Endothelial cell of umbilical vein (primary cell): ENCODE data around the gene F5. TPM values are rescaled to one million over a fixed set of nuclear protein-coding genes. Genes with fewer than 3 reads are reported as not detected.

Experiments
- BruUV-seq: library from RNA; stranded (reverse); fragments of 400-500 nt; replicated peaks from 2 replicates; lab custom pipeline; 2021; lab: Mats Ljungman, UMichigan
- CTCF ChIA-PET: fragments of 300-600, 350-600 bp; sonication (Branson Sonifier 250); formaldehyde crosslinking; loops from one replicate; lab custom pipeline; 2021; ENCODE audit warnings: antibody characterized with exemption, inconsistent platforms; lab: Charles Lee
- POLR2A ChIA-PET: fragments of 300-600, 350-600 bp; sonication (Branson Sonifier 250); formaldehyde crosslinking; loops from one replicate; lab custom pipeline; 2021; ENCODE audit warnings: antibody characterized with exemption, inconsistent platforms; lab: Charles Lee
- DNase-seq: peaks from one replicate; pipeline ENCODE4 v3.0.0-alpha.2; 2011; ENCODE audit warnings: low read depth, low spot score
- FAIRE-seq: peaks from 2 replicates; lab custom pipeline; 2011; peaks lifted over from hg19 to GRCh38; lab: Jason Lieb, UNC
- H2AFZ ChIP-seq: 2 replicates; pipeline ENCODE4 v1.6.0; 2012; ENCODE audit warnings: low read depth, low read length, control low read depth, inconsistent platforms
- H3K27ac ChIP-seq: 2 replicates; pipeline ENCODE4 v1.5.1; 2011; ENCODE audit warnings: low read depth, mild to moderate bottlenecking, control low read depth, low read length, moderate library complexity; ENCODE audit not compliant: insufficient read depth
- H3K27me3 ChIP-seq, 2 experiments: 2 replicates each; pipeline versions ENCODE4 v1.6.0 to v1.6.1; 2011; ENCODE audit warnings: low read length in 2 of 2, mixed read lengths in 1 of 2; ENCODE audit not compliant: control insufficient read depth in 2 of 2, insufficient read depth in 2 of 2
- H3K36me3 ChIP-seq, 2 experiments: 2 replicates in 1 of 2; 3 replicates in 1 of 2; pipeline ENCODE4 v1.5.1; 2011; ENCODE audit warnings: low read length in 2 of 2, mild to moderate bottlenecking in 1 of 2, moderate library complexity in 1 of 2; ENCODE audit not compliant: control insufficient read depth in 2 of 2, insufficient read depth in 2 of 2; ENCODE audit errors: extremely low read depth in 1 of 2
- H3K4me1 ChIP-seq: 3 replicates; pipeline ENCODE4 v1.5.1; 2011; ENCODE audit warnings: mild to moderate bottlenecking, low read length; ENCODE audit not compliant: control insufficient read depth, insufficient read depth; ENCODE audit errors: extremely low read depth
- H3K4me2 ChIP-seq: 2 replicates; pipeline ENCODE4 v1.6.1; 2011; ENCODE audit warnings: low read length, control low read depth, mixed read lengths; ENCODE audit not compliant: insufficient read depth
- H3K4me3 ChIP-seq, 3 experiments: fragments of 200-600 bp in 1 of 3; sonication (generic), shearing (Covaris generic) in 1 of 3; replicated peaks in 1 of 3; 2 replicates each; pipeline ENCODE4 v1.5.1; 2011 to 2016; ENCODE audit warnings: control low read depth in 3 of 3, low read length in 3 of 3, mild to moderate bottlenecking in 2 of 3, inconsistent platforms in 1 of 3, low read depth in 1 of 3, moderate library complexity in 1 of 3; ENCODE audit not compliant: insufficient read depth in 1 of 3
- H3K79me2 ChIP-seq: 2 replicates; pipeline ENCODE4 v1.6.0; 2012; ENCODE audit warnings: low read length, inconsistent platforms; ENCODE audit not compliant: control insufficient read depth, insufficient read depth
- H3K9ac ChIP-seq: replicated peaks from 2 replicates; pipeline ENCODE3; 2011; ENCODE audit warnings: low read length, control low read depth; ENCODE audit not compliant: insufficient read depth; ENCODE audit errors: extremely low read depth
- H3K9me1 ChIP-seq: replicated peaks from 3 replicates; pipeline ENCODE4 v1.6.0; 2011; ENCODE audit warnings: mild to moderate bottlenecking, low read length; ENCODE audit not compliant: control insufficient read depth, insufficient read depth; ENCODE audit errors: extremely low read depth
- H3K9me3 ChIP-seq: replicated peaks from 2 replicates; pipeline ENCODE4 v1.5.1; 2012; ENCODE audit warnings: low read length, inconsistent platforms; ENCODE audit not compliant: control insufficient read depth, insufficient read depth
- H4K20me1 ChIP-seq: replicated peaks from 2 replicates; pipeline ENCODE3; 2011; ENCODE audit warnings: mild to moderate bottlenecking, low read length; ENCODE audit not compliant: control insufficient read depth, insufficient read depth; ENCODE audit errors: extremely low read depth
- CTCF ChIP-seq, 2 donors: IDR thresholded peaks; 1 replicate in 1 of 2; 2 replicates in 1 of 2; pipeline ENCODE4 v1.5.1; 2011; ENCODE audit warnings: low read length in 2 of 2, mild to moderate bottlenecking in 2 of 2, moderate library complexity in 2 of 2, control low read depth in 1 of 2, inconsistent platforms in 1 of 2, low read depth in 1 of 2; ENCODE audit not compliant: insufficient read depth in 1 of 2; ENCODE audit errors: extremely low read depth in 1 of 2
- EZH2 ChIP-seq: IDR thresholded peaks from 2 replicates; pipeline ENCODE4 v1.6.1; 2012; ENCODE audit warnings: borderline replicate concordance, low read depth, mild to moderate bottlenecking, moderate library complexity, low read length, inconsistent platforms; ENCODE audit not compliant: severe bottlenecking
- FOS ChIP-seq: IDR thresholded peaks from 2 replicates; pipeline ENCODE4 v1.6.1; 2011; ENCODE audit warnings: mild to moderate bottlenecking, low read length, moderate library complexity, borderline replicate concordance; ENCODE audit not compliant: insufficient read depth
- GATA2 ChIP-seq: IDR thresholded peaks from 2 replicates; pipeline ENCODE4 v1.7.0; 2011; ENCODE audit warnings: low read depth, mild to moderate bottlenecking, moderate library complexity, mixed read lengths, low read length; ENCODE audit not compliant: insufficient read length, insufficient read depth
- JUN ChIP-seq: IDR thresholded peaks from 2 replicates; pipeline ENCODE4 v1.6.1; 2011; ENCODE audit warnings: borderline replicate concordance, low read depth; ENCODE audit not compliant: insufficient read length, insufficient read depth
- MYC ChIP-seq: IDR thresholded peaks from one replicate; pipeline ENCODE4 v1.6.1; 2011; ENCODE audit warnings: mild to moderate bottlenecking, low read depth, low read length
- POLR2A ChIP-seq: IDR thresholded peaks from 2 replicates; pipeline ENCODE4 v1.6.1; 2012; ENCODE audit warnings: low read depth, mild to moderate bottlenecking, control low read depth, low read length
- POLR2AphosphoS5 ChIP-seq: IDR thresholded peaks from 2 replicates; pipeline ENCODE4 v1.6.1; 2012; ENCODE audit warnings: low read depth, mild to moderate bottlenecking, control low read depth, low read length, moderate library complexity; ENCODE audit not compliant: insufficient read depth
- dilution Hi-C: fragments of 300-500 bp; cut with MboI; formaldehyde crosslinking; loops from one replicate; pipeline ENCODE4 v1.15.0; 2019; ENCODE audit warnings: low sequenced_read_pairs; ENCODE audit not compliant: extremely low pct_ligation_motif_present
- intact Hi-C: fragments of 100-400 bp; cut with micrococcal nuclease; formaldehyde crosslinking; loops from one replicate; pipeline ENCODE4 v1.10.0; 2022
- polyA plus RNA-seq, 4 experiments: library from polyadenylated mRNA; depleted of rRNA in 3 of 4; stranded (reverse) in 3 of 4; unstranded in 1 of 4; fragments of >200 nt; gene quantifications; 2 replicates each; pipeline versions ENCODE4 v1.2.1 to v1.2.3, GENCODE V29; 2011 to 2012; ENCODE audit warnings: missing spikeins in 1 of 4
- total RNA-seq: library from RNA; stranded (reverse); gene quantifications from 2 replicates; pipeline ENCODE4 v1.2.3, GENCODE V29; 2021
- TF ChIP-seq, protein P1 (sequence below): IDR thresholded peaks from 2 replicates; pipeline ENCODE4 v1.6.1; 2011; ENCODE audit not compliant: insufficient read depth, insufficient read length

Gene F5
- total and polyA plus RNA-seq, 2 donors (not counting 3 experiments of a cell fraction or from before 2014, with no cell fraction given), result not detected

DNA sequence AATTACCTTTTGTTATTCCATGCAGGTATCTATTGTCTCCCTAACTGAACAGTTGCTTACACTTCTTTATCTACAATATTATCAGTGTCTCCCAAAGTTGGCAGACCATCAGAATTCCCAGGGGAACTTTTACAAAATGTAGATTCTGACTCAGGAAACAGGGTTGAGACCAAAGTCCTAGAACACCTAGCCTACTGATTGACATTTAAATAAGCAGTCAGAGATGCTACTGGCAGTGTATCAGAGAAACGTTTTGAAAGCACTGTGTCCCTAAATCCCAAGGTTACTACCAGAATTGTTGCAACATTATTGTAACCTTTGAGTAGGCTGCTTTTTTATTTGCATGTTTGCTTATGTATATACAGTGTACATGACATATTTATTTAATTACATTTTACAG lies 1.8 kb upstream of the F5 start:
- Histone ChIP-seq H3K79me2 (no peaks in the 10 kb centered on the region), H3K27ac (no peak overlapping the region), H3K9ac (no peak overlapping the region), H4K20me1 (no peaks in the 10 kb centered on the region), H3K4me2 (no peak overlapping the region), H3K27me3 (peaks cover 4 to 7% of the 10 kb centered on the region in 2 experiments), H3K4me3 (no peak overlapping the region), H3K36me3 (no peaks in the 10 kb centered on the region), H3K4me1 (no peaks in the 10 kb centered on the region), H3K9me3 (no peaks in the 10 kb centered on the region), H2AFZ (no peak overlapping the region), H3K9me1 (no peaks in the 10 kb centered on the region)
- CTCF ChIA-PET, result no interaction called here
- dilution Hi-C loops (no loop called here), intact Hi-C loops (no loop called here)
- DNase-seq, result no peak
- no peak for FAIRE-seq
- no peak for TF ChIP-seq FOS
- TF ChIP-seq POLR2AphosphoS5, result no peak
- no peak for TF ChIP-seq MYC
- TF ChIP-seq POLR2A, result no peak
- TF ChIP-seq, protein P1, sequence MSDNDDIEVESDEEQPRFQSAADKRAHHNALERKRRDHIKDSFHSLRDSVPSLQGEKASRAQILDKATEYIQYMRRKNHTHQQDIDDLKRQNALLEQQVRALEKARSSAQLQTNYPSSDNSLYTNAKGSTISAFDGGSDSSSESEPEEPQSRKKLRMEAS, result no peak
- TF ChIP-seq JUN, result no peak
- TF ChIP-seq EZH2, result no peak
- TF ChIP-seq CTCF (IDR thresholded peaks at IDR 0.05; ENCODE audit: extremely low read depth in 1 of 2, insufficient read depth in 1 of 2, low read depth in 1 of 2, low read length in 2 of 2), result no peak
- no peak for TF ChIP-seq GATA2
- POLR2A ChIA-PET, result no interaction called here
- no TSS peak for BruUV-seq
